Epithelial cell of proximal tubule (primary cell): ENCODE data around the gene DDIT4. TPM values are rescaled to one million over a fixed set of nuclear protein-coding genes. Genes with fewer than 3 reads are reported as not detected.

Experiments used
- DNase-seq: peaks from one replicate; pipeline ENCODE4 v3.0.0-alpha.2; 2011; ENCODE audit warnings: low read depth
- H3K4me3 ChIP-seq: 2 replicates; pipeline ENCODE4 v1.5.1; 2011; ENCODE audit warnings: low read depth, mild to moderate bottlenecking, low read length
- total RNA-seq: library from RNA; depleted of rRNA; stranded (reverse); fragments of >200 nt; gene quantifications from 2 replicates; pipeline ENCODE4 v1.2.3, GENCODE V29; 2015
- TF ChIP-seq, protein P1 (sequence below): conservative IDR thresholded peaks from 2 replicates; pipeline ENCODE4 v1.5.1; 2012; ENCODE audit warnings: low read depth, mild to moderate bottlenecking, low read length

The DDIT4 gene
- total RNA-seq, 1 donor from 2014 or later: 122 TPM

GRCh38 chr10:72258617-72259016 is 15.1 kb upstream of the DDIT4 start:
- TF ChIP-seq, protein P1, sequence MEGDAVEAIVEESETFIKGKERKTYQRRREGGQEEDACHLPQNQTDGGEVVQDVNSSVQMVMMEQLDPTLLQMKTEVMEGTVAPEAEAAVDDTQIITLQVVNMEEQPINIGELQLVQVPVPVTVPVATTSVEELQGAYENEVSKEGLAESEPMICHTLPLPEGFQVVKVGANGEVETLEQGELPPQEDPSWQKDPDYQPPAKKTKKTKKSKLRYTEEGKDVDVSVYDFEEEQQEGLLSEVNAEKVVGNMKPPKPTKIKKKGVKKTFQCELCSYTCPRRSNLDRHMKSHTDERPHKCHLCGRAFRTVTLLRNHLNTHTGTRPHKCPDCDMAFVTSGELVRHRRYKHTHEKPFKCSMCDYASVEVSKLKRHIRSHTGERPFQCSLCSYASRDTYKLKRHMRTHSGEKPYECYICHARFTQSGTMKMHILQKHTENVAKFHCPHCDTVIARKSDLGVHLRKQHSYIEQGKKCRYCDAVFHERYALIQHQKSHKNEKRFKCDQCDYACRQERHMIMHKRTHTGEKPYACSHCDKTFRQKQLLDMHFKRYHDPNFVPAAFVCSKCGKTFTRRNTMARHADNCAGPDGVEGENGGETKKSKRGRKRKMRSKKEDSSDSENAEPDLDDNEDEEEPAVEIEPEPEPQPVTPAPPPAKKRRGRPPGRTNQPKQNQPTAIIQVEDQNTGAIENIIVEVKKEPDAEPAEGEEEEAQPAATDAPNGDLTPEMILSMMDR: no peak

GRCh38 chr10:72259491-72260238 is 14.1 kb upstream of the DDIT4 start:
- H3K4me3 ChIP-seq: no peak overlapping the region
- DNase-seq: no peak
- TF ChIP-seq, protein P1: no peak

More at GRCh38 chr10:72258617-72259016, 15.1 kb upstream of the DDIT4 start:
- no peak for DNase-seq
- no peak overlapping the region for H3K4me3 ChIP-seq

DNA sequence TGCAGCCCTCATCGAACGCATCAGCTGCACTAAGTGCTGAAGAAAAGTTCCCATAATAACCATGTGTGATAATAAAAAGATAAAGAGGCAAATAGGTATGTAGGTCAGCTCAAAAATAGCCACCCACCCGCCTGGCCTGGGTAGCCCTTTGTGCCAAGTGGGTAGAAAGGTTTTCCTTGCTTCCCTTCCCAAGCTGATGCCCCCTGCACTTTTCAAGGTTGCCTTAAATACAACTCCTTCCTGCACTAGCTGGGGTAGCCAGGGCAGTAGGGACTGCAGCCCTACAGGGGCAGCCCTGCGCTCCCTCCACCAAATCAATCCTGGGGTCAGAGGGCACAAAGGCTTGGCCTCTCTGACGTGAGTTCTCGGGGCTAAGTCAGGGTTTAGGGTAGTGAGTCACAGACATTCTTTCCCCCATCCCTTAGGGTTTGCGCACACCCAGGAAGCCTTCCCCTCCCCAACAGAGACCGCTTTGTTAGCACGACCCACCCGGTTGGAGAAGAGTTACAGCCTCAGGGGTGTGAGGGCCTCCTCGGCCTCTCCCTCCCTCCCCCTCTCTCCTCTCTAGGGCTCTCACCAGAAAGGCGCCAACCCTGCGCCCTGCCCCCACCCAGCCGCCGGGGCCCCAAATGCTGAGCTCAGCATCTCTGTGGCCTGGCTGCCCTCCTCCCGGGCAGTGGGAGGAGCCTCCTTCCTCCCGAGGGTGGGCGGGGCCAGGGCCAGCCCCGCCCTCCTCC is 13.3 kb upstream of the DDIT4 start:
- TF ChIP-seq, protein P1: no peak
- peak overlapping the region; percentile 69 for H3K4me3 ChIP-seq
- DNase-seq: no peak

DNA sequence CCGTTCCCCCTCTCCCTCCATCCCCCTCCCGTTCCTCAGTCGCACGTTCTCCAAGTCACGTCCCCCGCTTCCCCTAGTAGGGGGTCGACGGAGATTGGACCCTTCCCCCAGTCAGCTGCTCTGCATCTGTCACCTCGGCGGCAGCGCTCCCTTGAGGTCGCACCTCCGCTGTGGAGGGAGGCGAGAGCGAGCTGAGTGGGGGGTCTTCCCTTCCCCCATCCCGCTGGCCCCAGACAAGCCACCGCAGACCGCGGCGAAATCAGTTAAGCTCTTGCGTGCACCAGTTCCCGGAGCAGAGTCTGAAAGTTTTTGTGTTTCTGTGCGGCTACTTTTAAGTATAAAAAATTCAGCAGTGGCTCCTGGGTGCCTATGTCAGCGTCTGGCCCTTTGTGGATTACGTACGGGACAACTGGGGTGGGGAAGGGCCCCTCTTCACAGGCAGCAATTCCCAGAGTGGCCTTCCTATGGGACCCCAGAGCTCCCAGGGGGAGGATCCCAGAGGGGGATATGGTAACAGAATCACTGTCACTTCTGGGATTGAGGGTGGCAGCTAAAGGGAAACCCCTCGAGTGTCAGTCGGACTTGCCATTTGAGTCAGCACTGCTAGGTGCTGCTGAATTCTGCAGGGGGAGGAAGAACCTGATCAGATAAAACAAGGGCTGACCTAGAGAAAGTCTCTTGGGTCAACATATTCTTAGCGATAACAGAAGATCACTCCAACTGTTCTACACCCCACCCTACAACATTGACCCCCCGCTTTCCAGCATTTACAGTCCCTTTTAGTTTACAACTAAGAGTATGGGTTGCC is 12.5 kb upstream of the DDIT4 start:
- no peak for DNase-seq
- H3K4me3 ChIP-seq: peak overlapping the region; percentile 69
- TF ChIP-seq, protein P1: peak; percentile 31

DNA sequence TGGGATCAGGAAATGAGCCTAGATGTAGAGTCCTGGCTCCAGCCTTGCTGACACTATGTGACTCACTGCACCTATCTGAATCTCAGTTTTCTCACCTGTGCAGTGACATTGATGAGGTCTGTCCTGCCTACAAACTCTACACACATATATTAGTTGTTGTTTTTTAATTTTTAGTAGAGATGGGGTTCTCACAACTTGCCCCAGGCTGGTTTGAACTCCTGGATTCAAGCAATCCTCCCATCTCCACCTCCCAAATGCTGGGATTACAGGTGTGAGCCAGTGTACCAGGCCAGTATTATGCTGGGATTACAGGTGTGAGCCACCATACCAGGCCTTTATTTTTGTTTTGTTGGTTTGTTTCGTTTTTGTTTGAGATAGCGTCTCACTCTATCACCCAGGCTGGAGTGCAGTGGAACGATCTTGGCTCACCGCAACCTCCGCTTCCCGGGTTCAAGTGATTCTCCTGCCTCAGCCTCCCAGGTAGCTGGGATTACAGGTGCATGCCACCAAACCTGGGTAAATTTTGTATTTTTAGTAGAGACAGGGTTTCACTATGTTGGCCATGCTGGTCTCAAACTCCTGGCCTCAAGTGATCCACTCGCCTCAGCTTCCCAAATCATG is 11.8 kb upstream of the DDIT4 start:
- TF ChIP-seq, protein P1: no peak
- H3K4me3 ChIP-seq: no peak overlapping the region
- no peak for DNase-seq

DNA sequence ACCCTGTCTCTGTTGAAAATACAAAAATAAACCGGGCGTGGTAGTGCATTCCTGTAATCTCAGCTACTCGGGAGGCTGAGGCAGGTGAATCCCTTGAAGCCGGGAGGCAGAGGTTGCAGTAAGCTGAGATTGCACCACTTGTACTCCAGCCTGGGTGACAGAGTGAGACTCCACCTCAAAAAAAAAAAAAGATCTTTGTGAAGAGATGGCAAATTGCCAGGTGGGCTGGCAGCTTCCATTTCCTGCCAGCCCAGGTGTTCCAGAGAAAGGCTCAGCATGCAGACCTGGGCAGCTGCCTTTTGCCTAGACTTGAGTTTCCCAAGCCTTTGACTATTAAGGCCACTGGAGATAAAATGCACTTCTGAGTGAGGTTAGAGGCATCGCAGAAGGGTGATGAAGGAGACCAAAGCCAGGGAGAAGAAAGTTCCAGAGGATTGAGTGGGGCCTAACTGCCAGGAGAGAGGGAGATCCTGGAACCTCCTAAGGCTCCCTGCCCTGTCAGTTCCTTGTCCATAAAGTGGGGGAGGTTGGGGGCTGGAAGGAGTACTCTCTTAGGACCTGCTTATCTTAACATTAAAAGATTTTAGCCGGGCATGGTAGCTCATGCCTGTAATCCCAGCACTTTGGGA is 10.0 kb upstream of the DDIT4 start:
- TF ChIP-seq, protein P1: no peak
- DNase-seq: no peak
- no peak overlapping the region for H3K4me3 ChIP-seq
